DMS 273 (cell line): ENCODE results near the gene PRICKLE2.
A peak's percentile ranks its signal among the peaks of the same experiment; 100 is the strongest.

Source experiments
- DNase-seq: peaks from one replicate; lab custom pipeline; 2025; ENCODE audit not compliant: unreplicated experiment; lab: John Stamatoyannopoulos, UW

PRICKLE2 gene

DNA sequence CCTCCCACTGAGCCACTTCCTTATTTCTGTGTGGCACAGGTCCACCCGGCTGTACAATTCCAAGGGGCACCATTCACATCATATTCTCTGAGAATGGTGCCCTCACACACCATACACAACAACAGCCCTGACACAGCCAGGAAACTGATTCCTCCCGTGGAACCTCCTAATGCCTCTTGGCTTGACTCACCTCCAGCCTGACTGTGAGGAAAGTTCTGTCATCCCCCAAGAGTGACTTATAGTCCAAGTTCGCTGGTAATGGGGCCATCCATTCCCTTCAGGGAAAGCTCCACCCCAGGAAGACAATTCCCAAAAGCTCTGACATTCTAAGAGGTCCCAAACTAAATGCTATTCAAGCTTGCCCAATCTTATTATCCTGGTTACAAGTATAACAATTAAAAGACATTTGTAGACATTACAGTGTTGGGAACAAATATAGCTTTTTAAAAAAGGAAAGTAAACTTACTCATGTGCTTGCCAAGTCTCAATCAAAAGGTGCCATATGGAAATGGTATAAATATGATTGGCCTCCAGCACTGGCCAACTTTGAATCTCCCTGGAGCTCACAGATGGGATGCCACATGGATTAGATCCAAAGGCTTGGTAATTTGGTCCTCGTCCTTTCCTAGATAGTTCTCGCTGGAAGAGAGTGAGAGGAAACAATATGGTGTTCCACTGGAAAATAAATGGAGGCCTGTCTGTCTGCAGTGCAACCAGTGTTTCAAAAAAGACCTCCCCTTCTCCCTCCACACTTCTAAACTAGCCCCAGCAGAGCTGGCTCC, 145.7 kb downstream of the PRICKLE2 start:
- peak; percentile 79 for DNase-seq

DNA sequence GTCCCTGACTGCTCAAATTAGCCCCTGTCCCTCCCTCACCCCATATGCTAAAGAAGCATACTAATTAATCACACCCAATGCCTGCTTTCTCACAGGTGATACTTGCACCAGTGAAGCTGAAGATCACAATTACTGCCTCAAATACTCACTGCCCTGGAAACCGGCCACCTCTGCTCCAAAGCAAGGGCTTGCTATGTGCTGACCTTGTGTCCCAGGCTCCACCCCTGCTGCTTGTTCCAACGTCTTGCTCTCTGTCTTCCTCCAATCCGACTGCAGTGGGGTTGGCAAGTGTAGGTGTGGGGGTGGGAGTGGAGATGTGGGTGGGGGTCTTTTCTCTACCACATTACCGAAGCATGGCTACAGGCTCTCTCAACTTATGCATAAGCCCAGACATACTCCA, 146.3 kb downstream of the PRICKLE2 start:
- DNase-seq, result peak; percentile 30

DNA sequence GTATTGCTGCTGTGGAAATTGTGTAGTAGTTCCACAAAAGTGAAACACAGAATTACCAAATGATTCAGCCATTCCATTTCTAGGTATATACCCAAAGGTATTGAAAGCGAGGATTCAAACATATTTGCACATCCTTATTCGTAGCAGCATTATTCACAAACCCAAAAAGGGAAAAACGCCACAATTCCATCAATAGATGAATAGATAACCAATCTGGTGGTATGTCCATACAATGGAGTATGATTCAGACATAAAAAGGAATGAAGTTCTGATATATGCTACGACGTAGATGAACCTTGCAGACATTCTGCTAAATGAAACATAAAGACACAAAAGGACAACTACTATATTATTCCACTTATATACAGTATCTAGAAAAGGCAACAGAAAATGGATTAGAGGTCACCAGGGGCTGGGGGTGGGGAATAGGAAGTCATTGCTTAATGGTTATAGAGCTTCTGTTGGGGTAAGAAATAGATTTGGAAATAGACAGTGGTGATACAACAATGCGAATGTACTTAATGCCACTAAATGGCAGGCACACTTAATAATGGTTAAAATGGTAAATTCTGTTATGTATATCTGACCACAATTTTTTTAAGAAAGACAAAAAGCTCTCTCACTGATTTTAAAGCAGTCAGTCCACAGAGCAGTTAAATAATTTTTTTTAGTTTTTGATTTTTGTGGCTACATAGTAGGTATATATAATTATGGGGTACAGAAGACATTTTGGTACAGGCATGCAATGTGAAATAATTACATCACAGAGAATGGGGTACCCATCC, 150.2 kb downstream of the PRICKLE2 start:
- DNase-seq, result no peak

DNA sequence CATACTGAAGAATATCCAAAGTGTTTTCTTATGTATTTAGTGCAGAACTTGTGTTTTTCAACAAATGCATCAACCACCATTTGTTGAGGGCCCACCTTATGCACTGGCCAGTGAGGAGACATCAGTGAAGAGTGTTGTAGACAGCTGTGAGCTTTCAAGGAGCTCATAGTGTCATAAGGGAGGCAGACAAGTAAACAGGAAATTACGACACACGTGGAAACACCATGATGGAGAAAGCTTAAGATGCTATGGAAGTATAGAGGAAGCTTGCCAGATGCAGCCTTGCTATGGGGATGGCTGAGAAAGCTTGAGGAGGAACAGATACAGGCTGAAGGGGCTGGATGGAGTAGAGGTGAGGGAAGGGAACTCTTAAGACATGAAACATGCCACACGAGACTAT, 151.2 kb downstream of the PRICKLE2 start:
- DNase-seq, result peak; percentile 25

DNA sequence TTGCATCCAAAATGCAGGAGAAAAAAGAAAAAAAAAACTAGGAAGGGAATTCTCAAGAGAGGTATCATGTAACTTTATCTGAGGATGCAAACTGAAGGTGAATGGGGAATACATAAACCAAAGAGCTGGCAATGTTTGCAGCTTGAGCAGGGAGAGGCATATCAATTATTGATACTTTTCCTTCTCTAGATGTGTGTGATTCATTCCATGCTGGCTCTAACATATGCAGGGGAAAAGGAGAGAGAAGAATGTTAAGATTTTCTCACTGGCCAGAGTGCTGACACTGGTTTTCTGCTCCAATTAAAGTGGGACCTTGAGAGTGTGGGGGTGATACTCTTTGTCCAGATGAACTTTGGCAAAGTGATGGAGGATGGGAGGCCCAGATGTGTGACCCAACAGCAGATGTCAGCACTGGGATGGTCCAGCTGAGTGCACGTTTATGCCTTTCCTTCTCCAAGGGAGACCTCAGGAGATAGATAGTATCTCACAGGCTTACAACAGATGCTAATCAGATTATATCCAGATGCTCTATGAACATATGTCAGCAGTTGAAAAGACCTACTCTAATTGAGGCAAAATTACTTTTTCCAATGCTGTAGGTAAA, 152.0 kb downstream of the PRICKLE2 start:
- DNase-seq, result peak; percentile 76

DNA sequence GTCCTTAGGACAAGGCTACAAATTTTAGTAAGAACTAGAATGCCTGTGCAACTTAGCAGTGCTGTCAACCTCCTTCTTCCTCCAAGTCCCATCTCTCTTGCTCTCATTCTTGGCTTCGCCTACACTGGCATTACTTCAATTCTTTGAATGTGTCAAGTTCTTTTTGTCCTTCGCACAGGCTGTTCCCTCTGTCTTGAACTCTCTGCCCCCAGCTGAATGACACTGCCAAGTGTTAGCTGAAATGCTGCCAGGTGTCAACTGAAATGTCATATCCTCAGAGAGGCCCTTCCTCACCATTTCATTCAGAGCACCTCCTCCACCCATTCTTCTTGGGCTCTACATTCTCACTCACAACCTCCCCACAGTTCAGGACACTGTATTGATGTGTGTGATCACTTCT, 153.1 kb downstream of the PRICKLE2 start:
- no peak for DNase-seq

DNA sequence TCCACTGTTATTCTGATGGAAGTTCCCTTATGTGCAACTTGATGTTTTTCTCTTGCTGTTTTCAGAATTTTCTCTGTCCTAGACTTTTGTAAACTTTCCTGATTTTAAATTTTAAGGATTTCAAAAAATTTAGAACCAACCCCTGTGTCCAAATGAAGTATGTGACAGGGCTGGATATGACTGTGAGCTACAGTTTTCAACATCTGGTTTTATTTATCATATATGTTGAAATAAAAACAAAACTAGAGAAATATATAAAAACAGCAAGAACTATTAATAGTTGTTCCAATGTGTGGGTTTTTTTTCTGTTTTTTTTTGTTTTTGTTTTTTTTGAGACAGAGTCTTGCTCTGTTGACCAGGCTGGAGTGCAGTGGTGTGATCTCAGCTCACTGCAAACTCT, 154.6 kb downstream of the PRICKLE2 start:
- no peak for DNase-seq

DNA sequence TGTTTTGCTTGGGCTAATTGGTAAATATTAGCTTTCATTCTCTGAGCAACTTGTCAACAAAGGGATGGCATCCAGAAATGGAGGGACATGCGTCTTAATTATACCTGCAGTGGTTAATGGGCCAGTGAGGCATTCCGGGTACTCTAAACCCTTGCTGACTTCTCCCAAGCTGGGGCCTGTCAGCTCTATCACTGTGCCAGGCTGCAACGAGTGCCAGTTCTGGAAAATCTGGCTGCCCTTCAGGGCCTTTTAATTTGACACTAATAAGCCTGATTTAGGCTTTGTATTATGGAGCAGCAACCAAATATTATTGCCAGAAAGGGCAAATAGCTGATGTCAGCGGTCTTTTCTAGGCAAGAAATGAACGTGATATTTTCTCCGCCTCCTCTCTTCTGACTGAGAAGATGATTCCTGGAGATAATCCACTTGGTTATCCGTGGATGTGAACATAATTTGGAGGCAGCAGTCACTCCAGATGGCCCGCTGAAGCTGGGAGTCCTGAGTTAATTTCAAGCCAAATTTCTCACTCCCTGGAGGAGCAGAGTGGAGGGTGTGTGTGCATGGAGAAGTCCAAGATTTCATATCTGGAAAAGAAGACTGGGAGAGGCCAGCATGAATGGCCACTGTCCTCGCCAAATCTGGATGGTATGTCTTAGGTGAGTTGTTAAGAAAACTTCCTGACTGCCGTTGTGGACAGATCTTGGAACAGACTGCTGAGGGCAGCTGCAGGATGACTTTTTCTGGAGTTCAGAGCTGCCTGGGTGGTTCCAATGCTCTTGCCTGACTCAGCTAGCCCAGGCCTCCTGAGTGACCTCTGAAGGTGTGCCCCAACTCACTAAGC, 157.5 kb downstream of the PRICKLE2 start:
- peak; percentile 82 for DNase-seq

DNA sequence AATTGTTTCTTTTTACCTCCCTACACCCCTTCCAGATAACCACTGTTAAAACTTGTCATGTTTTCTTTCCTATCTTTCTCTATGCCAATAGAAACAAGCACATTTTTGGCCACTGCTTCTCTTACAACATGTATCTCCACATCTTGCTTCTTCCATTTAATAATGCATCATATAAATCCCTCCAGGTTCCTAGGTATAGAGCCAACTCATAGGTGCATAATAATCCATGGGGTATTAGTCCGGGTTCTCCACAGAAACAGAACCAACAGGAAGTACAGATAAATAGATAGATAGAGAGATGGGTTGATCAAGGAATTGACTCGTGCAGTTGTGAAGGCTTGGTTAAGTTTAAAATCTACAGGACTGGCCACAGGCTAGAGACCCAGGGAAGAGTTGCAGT, 160.5 kb downstream of the PRICKLE2 start:
- DNase-seq, result no peak

DNA sequence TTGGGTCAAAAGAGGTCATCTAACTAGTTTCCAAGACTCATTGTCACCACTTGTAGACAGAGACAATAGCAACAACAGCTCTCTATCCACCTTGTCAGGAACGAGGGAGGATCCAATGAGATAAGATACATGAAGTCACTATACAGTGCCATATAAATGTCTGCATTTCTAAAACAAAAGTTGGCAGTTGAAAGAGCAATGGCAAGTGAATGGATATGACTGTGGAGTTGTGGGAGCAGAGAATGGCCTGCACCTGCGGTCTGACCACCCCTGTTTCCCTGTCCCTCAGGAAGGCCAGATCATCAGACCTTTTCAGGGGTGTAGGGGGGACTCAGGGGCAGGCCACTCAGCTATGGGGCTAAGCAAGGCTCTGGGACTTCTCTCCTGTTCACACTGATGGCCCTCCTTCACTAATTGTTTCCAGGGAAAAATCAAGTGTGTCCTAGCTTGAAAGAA, 161.3 kb downstream of the PRICKLE2 start:
- DNase-seq, result no peak

DNA sequence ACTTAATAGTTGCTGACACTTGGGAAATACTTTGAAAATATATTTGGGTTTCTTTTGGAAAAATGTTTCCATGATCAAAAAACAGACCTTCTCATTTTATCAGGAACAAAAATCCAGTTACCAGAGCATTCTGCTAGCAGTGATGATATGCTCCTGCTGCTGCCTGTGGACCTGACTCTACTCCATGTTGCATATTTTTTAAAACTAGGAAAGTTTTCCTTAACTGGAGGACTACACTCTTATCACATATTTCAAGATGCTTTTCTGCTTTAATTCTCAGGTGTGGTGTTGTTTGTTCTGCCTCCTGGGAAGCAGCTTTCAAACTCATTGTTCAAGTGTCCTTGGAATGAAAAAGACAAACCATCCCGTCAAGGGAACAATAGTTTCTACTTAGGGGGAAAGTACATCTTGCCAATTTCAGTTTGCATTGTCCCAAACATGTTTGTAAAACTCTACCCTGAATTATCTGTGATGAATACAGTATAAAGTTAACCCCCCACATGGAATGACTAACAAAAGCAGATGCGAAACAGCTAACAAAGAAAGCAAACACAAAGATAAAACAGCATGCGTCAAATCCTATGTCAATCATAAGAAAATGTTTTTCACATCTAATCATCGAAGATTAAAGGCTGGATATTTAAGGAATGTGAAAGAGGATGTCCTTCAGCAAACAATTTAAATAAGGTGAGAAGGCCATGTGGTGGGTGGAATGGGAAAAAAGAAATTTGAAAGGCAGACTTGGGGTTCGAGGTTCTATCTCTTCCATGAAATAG, 161.9 kb downstream of the PRICKLE2 start:
- DNase-seq, result no peak

DNA sequence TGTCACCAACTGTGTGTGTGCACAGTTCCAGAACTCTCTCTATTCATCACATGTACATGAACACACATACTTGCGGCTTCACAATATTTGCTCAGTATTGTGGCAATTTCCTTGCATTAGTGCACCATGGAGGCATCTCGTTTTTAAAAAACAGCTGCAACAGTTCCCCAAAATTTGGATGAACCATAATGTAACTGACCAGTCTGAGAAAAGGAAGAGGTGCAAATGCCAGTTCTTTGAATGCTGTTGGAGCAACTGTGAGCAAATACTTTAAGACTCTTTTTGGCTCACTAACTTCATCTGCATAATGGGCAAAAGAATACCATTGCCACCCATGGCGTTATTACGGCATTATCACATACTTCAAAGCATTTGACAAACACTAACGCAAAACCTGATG, 163.6 kb downstream of the PRICKLE2 start:
- no peak for DNase-seq

DNA sequence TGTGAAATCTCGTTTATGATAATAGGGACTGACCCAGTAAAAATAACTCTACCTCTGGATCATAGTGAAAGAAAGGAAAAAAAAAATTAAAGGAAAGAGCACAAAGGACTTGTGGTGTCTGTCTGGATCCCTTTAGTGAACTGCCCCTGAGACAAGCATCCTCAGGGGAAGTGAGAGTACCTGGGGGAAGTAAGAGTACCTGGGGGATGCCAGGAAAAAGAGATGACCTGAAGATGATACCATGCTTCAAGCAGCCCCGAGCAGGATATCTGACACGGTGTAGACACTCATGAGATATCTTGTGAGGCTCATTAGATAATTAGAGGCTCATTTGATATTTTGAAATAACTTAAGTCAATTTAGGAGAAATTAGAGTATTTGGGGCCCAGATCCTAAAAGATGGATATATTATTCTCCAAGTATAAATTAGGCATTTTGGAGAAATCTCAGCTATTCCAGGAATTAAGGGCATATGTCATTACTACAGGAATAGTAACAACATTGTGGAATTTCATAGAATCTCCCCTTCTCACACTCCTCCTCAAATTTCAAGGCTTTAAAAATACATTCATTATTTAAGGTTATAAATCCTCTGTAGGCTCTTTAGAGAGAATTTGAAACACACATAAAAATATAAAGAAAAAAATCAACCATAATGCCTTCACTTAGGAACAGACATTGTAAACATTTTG, 165.6 kb downstream of the PRICKLE2 start:
- no peak for DNase-seq

DNA sequence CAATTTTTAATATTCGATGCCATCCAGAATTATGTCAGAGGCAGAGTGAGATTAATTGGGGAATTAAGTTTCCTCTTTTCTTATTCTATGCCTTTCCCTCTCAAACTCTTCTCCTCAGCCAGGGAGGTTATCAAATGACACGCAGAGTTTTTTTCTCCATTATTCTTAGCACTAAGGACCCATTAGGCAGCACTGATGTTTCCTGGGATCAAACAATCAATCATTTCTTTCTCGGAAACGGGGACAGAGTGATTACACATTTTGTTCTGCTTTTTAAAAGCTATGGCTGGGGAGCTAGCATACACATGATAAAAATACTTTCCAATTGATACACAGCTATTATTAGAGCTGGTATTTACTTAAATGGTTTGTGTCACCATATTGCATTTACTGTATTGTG, 166.7 kb downstream of the PRICKLE2 start:
- no peak for DNase-seq

DNA sequence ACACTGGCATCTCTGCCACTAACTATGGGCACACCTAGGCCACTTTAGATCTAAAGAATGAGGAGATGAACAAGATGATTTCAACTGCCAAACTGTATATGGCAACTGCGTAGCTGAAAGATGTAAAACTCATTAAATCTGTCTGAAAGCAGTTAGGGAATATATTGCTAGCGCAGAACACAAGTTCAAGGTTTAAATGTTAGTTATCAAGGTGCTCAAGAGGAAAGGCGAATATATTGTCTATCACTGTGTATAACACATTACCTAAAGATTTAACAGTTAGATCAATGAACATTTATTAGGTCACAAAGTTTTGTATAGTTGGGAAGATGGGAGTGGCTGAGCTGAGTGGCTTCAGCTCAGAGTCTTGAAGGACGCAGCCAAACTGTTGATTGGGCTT, 168.0 kb downstream of the PRICKLE2 start:
- DNase-seq, result no peak

DNA sequence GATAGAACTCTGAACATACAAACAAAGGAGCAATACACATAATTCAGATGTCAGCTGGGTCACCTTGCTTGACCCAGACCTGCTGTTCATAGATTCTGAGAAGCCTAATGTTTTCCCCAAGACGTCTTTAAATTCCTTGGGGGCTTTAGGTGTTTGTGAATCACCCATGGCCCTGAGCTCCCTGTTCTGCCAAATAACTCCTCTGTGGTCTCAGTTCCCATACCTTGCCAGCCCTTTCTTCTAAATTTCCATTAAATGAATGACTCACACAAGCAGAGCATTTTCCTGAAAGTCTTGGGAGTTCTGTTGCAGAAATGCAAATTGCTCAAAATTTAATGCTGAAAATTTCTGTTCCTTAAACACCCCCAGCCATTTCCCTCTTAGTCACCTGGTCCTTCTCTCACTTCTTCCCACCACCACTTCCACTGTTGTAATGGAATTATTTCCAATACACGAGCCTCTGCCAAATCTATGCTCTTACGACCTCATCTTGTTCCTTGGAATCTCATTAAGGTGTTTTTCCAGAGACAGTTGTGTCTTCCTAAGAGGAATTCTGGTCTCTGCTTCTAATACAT, 168.6 kb downstream of the PRICKLE2 start:
- no peak for DNase-seq

DNA sequence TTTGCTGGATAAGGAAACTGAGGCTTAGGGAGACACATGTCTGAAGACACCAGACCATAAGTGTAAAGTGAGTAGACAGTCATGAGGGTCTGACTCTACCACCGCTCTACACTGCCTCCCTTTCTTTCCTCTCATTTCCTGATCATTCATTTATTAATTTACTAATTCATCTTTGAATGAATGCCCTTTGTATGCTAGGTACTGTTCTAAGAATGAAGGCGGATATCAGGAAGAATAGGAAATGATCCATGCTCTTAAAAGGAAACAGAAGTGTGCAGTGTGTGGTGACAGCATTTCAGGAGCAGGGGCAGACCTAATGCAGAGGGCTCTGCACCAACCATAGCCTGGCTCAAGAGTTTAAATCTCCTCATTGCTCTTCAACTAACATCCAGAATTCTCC, 170.2 kb downstream of the PRICKLE2 start:
- DNase-seq, result no peak

DNA sequence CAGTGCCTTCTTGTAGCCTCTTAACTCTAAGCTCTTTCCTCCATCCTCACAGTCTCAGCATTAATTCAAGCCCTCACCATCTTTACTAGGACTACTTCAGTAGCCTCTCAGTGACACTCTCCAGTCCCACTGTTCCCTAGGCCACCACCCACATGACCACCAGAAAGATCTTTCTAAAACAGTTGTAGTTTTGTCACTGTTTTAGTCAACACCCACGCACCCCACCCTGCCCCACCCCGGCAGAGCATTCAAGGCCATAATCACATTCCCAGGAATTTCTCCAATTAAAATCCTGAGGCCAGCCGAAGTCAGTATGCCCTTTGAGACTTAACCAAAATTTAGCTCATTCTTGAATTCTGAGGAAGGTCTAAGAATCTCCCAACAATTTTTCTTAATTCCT, 170.8 kb downstream of the PRICKLE2 start:
- DNase-seq, result no peak

DNA sequence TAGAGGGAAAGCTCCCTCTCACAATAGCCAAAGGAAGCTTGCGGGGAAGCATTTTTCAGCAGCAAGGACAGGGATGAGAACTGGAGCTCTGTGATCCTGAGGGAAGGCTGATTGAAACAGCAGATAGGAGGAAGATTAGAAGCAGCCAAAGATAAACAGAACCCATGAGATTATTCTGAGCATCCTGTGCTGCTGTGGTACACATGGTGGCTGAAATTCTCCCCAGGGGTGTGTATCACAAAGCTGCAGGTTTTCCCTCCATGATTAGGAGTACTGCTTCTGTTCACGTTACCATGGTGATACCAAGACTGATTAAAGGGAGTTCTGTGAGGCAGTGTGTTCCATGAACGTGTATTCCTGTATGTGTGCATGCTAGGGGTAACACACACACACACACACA, 171.7 kb downstream of the PRICKLE2 start:
- peak; percentile 13 for DNase-seq
